OCI-LY3 (cell line): Measurements from ENCODE around the gene NCR2.

Source experiments
- EZH2phosphoT487 ChIP-seq: fragments of 200-600 bp; shearing (Covaris generic); IDR thresholded peaks from 2 replicates; pipeline ENCODE4 v1.6.1; 2018; ENCODE audit warnings: antibody characterized with exemption, mixed run types, low read depth
- TF ChIP-seq, protein P1 (sequence below): fragments of 200-600, 300-600 bp; sonication (generic); IDR thresholded peaks from 2 replicates; pipeline ENCODE4 v1.5.1; 2014; ENCODE audit warnings: antibody characterized with exemption, low read length, low read depth

GRCh38 chr6:41375598-41376151, 40.3 kb downstream of the NCR2 start:
- TF ChIP-seq, protein P1, sequence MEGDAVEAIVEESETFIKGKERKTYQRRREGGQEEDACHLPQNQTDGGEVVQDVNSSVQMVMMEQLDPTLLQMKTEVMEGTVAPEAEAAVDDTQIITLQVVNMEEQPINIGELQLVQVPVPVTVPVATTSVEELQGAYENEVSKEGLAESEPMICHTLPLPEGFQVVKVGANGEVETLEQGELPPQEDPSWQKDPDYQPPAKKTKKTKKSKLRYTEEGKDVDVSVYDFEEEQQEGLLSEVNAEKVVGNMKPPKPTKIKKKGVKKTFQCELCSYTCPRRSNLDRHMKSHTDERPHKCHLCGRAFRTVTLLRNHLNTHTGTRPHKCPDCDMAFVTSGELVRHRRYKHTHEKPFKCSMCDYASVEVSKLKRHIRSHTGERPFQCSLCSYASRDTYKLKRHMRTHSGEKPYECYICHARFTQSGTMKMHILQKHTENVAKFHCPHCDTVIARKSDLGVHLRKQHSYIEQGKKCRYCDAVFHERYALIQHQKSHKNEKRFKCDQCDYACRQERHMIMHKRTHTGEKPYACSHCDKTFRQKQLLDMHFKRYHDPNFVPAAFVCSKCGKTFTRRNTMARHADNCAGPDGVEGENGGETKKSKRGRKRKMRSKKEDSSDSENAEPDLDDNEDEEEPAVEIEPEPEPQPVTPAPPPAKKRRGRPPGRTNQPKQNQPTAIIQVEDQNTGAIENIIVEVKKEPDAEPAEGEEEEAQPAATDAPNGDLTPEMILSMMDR = no peak
- TF ChIP-seq EZH2phosphoT487 = no peak
